Lower lobe of right lung (tissue), 2 donors: Measurements from ENCODE around the gene BCL7C. TPM values are rescaled to one million over a fixed set of nuclear protein-coding genes. Genes with fewer than 3 reads are reported as not detected.

Experiments used
- ATAC-seq, 2 donors: fragments of 200-7000 bp; cut with Tn5 transposase; one replicate each; pipeline ENCODE4 v1.9.1; 2020 to 2022; ENCODE audit warnings: mild to moderate bottlenecking in 2 of 2, moderate library complexity in 2 of 2
- DNase-seq: peaks from one replicate; pipeline ENCODE4 v3.0.0-alpha.2; 2020
- H3K27ac ChIP-seq: fragments of 200-600 bp; one replicate; pipeline ENCODE4 v1.8.0; 2022
- H3K27me3 ChIP-seq: fragments of 200-600 bp; one replicate; pipeline ENCODE4 v1.8.0; 2022; ENCODE audit warnings: low read depth
- H3K36me3 ChIP-seq: fragments of 200-600 bp; one replicate; pipeline ENCODE4 v1.8.0; 2022; ENCODE audit warnings: mild to moderate bottlenecking
- H3K4me1 ChIP-seq: fragments of 200-600 bp; one replicate; pipeline ENCODE4 v1.8.0; 2022
- H3K4me3 ChIP-seq: fragments of 200-600 bp; one replicate; pipeline ENCODE4 v1.8.0; 2022; ENCODE audit warnings: mild to moderate bottlenecking
- H3K9me3 ChIP-seq: fragments of 200-600 bp; one replicate; pipeline ENCODE4 v1.8.0; 2022
- intact Hi-C: fragments of 100-400 bp; cut with DNase I; formaldehyde crosslinking; loops from one replicate; pipeline ENCODE4 v1.11.0; 2022
- total RNA-seq: library from RNA; stranded (reverse); fragmentation: NEBNext Ultra II Directional; extraction: Animal tissue kit (Norgen Biotek cat#: 25700); gene quantifications from one replicate; pipeline ENCODE4 v1.2.1, GENCODE V29; 2021
- TF ChIP-seq, protein P1 (sequence below): fragments of 200-600 bp; IDR thresholded peaks from one replicate; pipeline ENCODE4 v1.8.0; 2022; ENCODE audit warnings: antibody characterized with exemption, mild to moderate bottlenecking
- donor health status: DM: no; HTN: yes; CAD: no; lungs with severe emphysema.

BCL7C gene
- total RNA-seq, 1 donor from 2014 or later: 23.3 TPM

DNA sequence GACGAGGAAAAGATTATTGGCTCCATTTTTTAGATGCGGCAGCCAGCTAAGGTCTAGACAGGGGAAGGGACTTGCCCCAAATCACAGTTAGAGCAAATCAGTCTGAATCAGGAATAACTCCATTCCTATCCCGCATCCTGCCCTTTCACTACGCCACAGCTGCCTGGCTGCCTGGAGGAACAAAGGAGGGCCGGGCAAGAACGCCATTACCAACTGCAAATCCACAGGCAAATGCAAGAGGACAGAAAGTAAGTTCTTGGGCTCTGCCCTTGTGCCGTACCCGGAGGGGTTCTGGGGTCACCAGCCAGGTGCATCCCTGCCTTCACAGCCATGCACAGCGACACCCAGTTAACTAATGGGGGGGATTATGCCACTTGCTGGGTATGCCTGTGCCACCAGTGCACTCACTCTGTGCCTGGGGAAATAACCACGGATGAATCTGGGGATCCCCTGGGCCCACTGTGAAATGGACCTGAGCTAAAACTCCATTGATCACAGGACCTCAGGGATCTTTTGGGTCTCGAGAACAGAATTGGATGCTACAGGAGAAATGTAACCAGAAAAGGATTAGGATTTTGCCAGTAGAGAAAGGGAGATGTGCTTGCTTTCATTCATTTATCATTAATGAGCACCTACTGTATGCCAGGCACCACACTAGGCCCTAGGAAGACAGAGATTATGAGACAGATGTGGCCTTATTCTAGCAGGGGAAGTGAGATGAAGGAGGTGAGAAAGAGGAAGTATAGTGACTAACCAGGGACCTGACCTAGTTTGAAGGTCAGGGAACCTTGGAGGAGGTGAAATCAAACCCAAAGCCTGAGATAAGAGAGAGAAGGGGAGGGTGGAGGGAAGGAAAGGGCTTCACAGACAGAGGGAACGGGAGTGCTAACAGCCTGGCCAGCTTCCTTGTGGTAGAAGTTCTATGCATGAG lies 17.7 kb downstream of the BCL7C start:
- H3K4me1 ChIP-seq: peaks cover 22% of the 10 kb centered on the region
- no peaks in the 10 kb centered on the region for H3K9me3 ChIP-seq
- intact Hi-C loops: no loop called here
- no peak for ATAC-seq
- H3K36me3 ChIP-seq: peaks cover 25% of the 10 kb centered on the region
- H3K27me3 ChIP-seq: no peaks in the 10 kb centered on the region
- peak overlapping the region; percentile 83 for H3K4me3 ChIP-seq
- peak overlapping the region; percentile 95 for H3K27ac ChIP-seq
- DNase-seq: no peak
- TF ChIP-seq, protein P1, sequence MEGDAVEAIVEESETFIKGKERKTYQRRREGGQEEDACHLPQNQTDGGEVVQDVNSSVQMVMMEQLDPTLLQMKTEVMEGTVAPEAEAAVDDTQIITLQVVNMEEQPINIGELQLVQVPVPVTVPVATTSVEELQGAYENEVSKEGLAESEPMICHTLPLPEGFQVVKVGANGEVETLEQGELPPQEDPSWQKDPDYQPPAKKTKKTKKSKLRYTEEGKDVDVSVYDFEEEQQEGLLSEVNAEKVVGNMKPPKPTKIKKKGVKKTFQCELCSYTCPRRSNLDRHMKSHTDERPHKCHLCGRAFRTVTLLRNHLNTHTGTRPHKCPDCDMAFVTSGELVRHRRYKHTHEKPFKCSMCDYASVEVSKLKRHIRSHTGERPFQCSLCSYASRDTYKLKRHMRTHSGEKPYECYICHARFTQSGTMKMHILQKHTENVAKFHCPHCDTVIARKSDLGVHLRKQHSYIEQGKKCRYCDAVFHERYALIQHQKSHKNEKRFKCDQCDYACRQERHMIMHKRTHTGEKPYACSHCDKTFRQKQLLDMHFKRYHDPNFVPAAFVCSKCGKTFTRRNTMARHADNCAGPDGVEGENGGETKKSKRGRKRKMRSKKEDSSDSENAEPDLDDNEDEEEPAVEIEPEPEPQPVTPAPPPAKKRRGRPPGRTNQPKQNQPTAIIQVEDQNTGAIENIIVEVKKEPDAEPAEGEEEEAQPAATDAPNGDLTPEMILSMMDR: no peak

DNA sequence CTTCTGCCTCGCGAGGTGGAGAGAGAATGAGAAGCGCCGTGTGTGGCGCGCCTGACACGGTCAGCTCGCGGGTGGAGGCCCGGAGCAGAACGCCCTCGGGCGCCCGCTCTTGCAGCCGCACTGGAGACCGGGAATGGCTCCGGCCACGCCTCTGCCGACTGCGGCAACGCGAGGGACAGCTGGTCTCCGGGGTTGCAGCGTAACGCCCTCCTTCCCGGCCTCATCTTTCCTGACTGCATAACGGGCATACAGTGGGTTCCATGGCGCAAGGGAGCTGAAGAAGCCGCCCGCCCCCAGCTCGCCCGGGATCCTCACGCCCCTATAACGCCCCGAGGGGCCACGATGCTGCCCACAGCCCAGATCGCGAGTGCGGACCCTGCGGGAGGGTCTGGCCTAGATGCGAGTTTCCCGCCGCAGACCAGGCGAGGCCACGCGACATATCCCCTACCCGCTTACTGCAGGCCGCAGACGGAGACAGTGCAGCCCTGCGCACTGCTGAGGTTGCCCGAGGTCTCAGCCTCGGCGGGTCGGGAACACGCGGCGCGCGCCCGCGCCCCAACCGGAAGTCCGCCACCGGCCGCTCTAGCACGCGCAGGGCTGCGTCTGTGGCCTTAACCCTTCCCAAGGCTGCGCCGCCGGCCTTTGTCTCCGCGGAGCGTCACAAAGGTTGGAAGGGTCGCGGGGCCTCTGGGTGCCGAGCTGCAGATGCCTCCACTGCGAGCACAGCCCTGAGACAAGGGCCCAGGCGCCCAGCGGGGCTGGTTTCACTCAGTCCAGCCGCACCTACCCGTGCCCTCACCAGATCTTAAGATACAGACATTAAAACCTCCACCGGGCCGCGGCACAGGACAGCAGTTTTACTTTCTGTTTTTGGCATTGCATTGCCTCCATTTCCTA lies 18.8 kb downstream of the BCL7C start:
- Histone ChIP-seq H3K4me1 (peaks cover 22% of the 10 kb centered on the region), H3K27me3 (no peaks in the 10 kb centered on the region), H3K36me3 (peaks cover 18% of the 10 kb centered on the region), H3K4me3 (peak overlapping the region; percentile 83), H3K27ac (peak overlapping the region; percentile 95), H3K9me3 (no peaks in the 10 kb centered on the region)
- intact Hi-C loops: no loop called here
- ATAC-seq: peak; percentile 99
- DNase-seq: peak; percentile 96
- TF ChIP-seq, protein P1: no peak

DNA sequence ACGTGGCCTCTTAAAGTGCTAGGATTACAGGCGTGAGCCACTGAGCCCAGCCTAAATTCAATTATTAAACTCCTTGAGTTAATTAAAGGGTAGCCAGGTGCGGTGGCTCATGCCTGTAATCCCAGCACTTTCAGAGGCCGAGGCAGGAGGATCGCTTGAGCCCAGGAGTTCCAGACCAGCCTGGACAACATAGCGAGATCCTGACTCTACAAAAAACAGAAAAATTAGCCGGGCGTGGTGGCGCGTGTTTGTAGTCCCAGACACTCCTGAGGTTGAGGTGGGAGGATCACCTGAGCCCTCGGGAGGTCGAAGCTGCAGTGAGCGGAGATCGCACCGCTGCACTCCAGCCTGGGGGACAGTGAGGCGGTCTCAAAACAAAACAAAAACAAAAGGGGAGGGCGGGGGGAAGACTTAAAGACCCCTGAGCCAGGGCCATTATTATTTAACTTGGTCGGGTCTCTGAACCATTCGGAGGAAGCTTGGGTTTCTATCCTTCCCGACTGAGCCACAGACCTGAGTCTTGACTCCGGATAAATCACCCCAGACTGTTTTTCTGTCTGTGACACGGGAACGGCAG lies 19.5 kb downstream of the BCL7C start:
- H3K4me3 ChIP-seq: peak overlapping the region; percentile 83
- H3K27ac ChIP-seq: peak overlapping the region; percentile 95
- H3K9me3 ChIP-seq: no peaks in the 10 kb centered on the region
- peak in 1 of 2 donors; percentile 3 for ATAC-seq
- intact Hi-C loops: no loop called here
- TF ChIP-seq, protein P1: no peak
- H3K36me3 ChIP-seq: peaks cover 15% of the 10 kb centered on the region
- H3K27me3 ChIP-seq: no peaks in the 10 kb centered on the region
- H3K4me1 ChIP-seq: peaks cover 22% of the 10 kb centered on the region
- no peak for DNase-seq

DNA sequence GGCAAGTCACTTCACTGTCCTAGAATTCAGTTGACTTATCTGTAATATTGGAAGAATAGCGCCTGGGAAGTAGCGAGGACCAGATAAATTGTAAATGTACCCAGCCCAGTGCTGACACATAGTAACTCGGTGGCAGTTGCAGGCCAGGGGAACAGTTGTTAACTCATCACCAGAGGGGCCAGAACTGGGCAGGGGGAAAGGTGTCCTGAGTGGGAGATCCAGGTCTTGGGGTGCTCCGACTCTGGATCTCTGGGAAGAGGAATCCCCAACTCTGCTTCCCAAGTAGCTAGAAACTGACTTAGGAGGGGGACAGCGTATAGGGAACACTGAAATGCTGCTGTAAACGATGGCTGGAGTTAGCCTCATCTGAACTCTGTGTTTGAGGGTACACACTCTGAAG lies 23.0 kb downstream of the BCL7C start:
- intact Hi-C loops: no loop called here

More for the DNA sequence above, 23.0 kb downstream of the BCL7C start:
- Histone ChIP-seq H3K4me3 (no peak overlapping the region), H3K9me3 (no peaks in the 10 kb centered on the region), H3K36me3 (peaks cover 6% of the 10 kb centered on the region), H3K27me3 (no peaks in the 10 kb centered on the region), H3K27ac (no peak overlapping the region), H3K4me1 (peaks cover 8% of the 10 kb centered on the region)
- DNase-seq (no peak), ATAC-seq (no peak)
- TF ChIP-seq, protein P1: no peak
